Measurements from ENCODE around the gene BICD2. TPM values are rescaled to one million over a fixed set of nuclear protein-coding genes. Genes with fewer than 3 reads are reported as not detected.

Gene BICD2
- total and polyA plus RNA-seq, 8 donors: 23.7 to 34.5 (median 28.4) TPM

DNA sequence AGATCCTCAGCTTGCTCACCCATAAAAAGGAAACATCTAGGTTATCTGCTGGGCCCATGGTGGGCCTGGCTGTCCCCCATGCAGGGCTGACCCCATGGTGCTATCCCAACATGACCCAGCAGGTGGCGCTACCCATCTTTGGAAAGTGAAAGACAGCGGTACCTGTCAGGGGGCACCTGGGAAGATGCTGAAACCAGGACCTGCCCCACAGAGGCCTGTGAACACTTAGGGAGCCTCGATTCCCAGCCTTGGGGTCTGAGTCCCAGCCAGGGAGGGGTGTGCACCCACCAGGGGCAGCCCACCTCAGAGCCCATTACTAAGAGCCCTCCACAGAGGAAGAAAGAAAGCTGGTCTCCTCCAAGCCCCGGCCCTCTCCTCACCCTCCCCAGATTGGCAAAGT is 48.1 kb downstream of the BICD2 start:
- H3K27ac ChIP-seq: no peak overlapping the region
- H3K9me3 ChIP-seq: no peaks in the 10 kb centered on the region
- H3K4me1 ChIP-seq: peaks cover 0 to 11% of the 10 kb centered on the region in 2 donors
- peaks cover 0 to 100% of the 10 kb centered on the region in 2 donors for H3K36me3 ChIP-seq
- H3K4me3 ChIP-seq: no peak overlapping the region
- peak in 1 of 4 donors; percentile 44 for DNase-seq
- TF ChIP-seq CTCF (IDR thresholded peaks at IDR 0.05): peak; percentile 84 to 91
- ATAC-seq: peak; percentile 81
- intact Hi-C loops (cut with DNase I): loop anchor here in 1 of 2 donors (2.0 to 10.0 kb wide), 2 partner anchors 48 to 72 kb away; partner anchors contain the start of gene BICD2
- no peaks in the 10 kb centered on the region for H3K27me3 ChIP-seq

- DNase-seq: no peak
- H3K27ac ChIP-seq: no peak overlapping the region
- intact Hi-C loops (cut with DNase I): loop anchor here in 1 of 2 donors (2.0 to 10.0 kb wide), 2 partner anchors 49 to 73 kb away; partner anchors contain the start of gene BICD2
- TF ChIP-seq CTCF (IDR thresholded peaks at IDR 0.05): no peak
- H3K27me3 ChIP-seq: no peaks in the 10 kb centered on the region
- H3K9me3 ChIP-seq: no peaks in the 10 kb centered on the region
- no peak for ATAC-seq
- no peak overlapping the region for H3K4me3 ChIP-seq
- H3K4me1 ChIP-seq: peaks cover 0 to 12% of the 10 kb centered on the region in 2 donors
- H3K36me3 ChIP-seq: peaks cover 0 to 100% of the 10 kb centered on the region in 2 donors
Measured at GRCh38 chr9:92715488-92716231, 49.0 kb downstream of the BICD2 start.

DNA sequence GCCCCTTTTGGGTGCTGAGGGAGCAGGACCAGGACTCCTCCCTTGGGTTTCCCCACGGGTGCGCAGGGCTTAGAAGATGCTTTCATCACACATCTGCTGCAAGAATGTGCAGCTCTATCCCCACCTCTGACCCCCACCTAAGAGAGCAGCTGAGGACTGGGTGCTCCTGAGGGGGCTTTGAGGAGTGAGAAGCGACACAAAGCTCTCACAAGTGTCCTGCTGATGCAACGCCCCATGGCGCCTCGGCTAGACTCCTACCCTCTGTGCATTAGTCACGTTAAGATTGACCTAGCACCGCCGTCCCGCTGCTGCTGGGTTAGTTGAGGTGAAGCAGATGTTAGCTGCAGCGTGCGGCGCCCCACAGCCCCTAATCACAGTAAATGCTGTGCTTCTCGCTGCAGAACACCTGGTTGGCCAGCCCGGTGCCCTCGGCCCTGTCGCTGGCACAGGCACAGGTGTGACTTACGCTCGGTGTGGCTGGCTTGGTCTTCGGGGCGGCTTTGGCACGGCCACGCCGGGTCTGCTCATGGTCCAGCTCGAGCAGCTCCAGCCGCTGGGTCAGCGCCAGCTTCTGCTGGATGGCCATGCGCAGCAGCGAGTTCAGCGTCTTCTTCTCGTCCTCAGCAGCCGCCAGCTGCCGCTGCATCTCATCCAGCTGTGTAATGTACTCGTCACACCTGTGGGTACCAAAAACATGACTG is 49.7 kb downstream of the BICD2 start:
- intact Hi-C loops (cut with DNase I): loop anchor here in 1 of 2 donors (10.0 kb wide), 1 partner anchor 50 kb away; the partner anchor contains the start of gene BICD2
- no peak for DNase-seq
- Histone ChIP-seq H3K27me3 (no peaks in the 10 kb centered on the region), H3K4me3 (no peak overlapping the region), H3K9me3 (no peaks in the 10 kb centered on the region), H3K27ac (no peak overlapping the region), H3K36me3 (peaks cover 0 to 100% of the 10 kb centered on the region in 2 donors), H3K4me1 (peaks cover 0 to 12% of the 10 kb centered on the region in 2 donors)
- ATAC-seq: no peak
- no peak for TF ChIP-seq CTCF (IDR thresholded peaks at IDR 0.05)

GRCh38 chr9:92714016-92714415 is 50.6 kb downstream of the BICD2 start:
- Histone ChIP-seq H3K4me3 (no peak overlapping the region), H3K27ac (no peak overlapping the region), H3K9me3 (no peaks in the 10 kb centered on the region), H3K4me1 (peaks cover 0 to 12% of the 10 kb centered on the region in 2 donors), H3K27me3 (no peaks in the 10 kb centered on the region), H3K36me3 (peaks cover 0 to 100% of the 10 kb centered on the region in 2 donors)
- no peak for DNase-seq
- intact Hi-C loops (cut with DNase I): loop anchor here in 1 of 2 donors (10.0 kb wide), 1 partner anchor 51 kb away; the partner anchor contains the start of gene BICD2
- no peak for TF ChIP-seq CTCF (IDR thresholded peaks at IDR 0.05)
- ATAC-seq: no peak

- H3K27me3 ChIP-seq: no peaks in the 10 kb centered on the region
- no peak overlapping the region for H3K27ac ChIP-seq
- no peak overlapping the region for H3K4me3 ChIP-seq
- ATAC-seq: no peak
- DNase-seq: no peak
- TF ChIP-seq CTCF (IDR thresholded peaks at IDR 0.05): no peak
- H3K9me3 ChIP-seq: no peaks in the 10 kb centered on the region
- peaks cover 0 to 97% of the 10 kb centered on the region in 2 donors for H3K36me3 ChIP-seq
- H3K4me1 ChIP-seq: peaks cover 0 to 12% of the 10 kb centered on the region in 2 donors
- intact Hi-C loops (cut with DNase I): loop anchor here in 1 of 2 donors (10.0 kb wide), 1 partner anchor 51 kb away; the partner anchor contains the start of gene BICD2
Measured at GRCh38 chr9:92713528-92713927, 51.1 kb downstream of the BICD2 start.

Data from left lung (tissue), 10 donors.